ENCODE data around the gene PLXDC1. TPM values are rescaled to one million over a fixed set of nuclear protein-coding genes. Genes with fewer than 3 reads are reported as not detected.

PLXDC1 gene
- total and polyA plus RNA-seq, 2 of the 8 experiments (the other 6 are each of a cell fraction or from before 2014, with no cell fraction given), result 4.1 to 14.6 TPM

DNA sequence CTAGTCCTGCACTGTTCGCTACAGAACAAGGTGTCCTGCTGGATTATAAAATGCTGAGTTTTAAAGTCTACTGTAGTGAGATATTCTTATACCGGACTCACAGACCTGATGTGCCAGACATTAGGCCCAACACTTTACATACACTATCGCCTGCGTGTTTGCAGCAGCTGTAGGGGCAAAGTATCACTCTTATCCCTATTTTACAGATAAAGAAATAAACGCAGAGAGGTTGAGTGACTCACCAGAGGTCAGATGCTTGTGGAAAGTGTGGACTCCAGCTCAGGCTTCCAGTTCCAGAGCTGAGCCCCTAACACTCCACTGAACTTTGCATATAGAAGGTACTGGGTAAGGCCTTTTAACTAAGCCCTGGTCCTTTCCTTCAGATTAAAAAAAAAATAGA, 47.4 kb downstream of the PLXDC1 start:
- H2AK5ac ChIP-seq (ENCODE audit: low read depth, low read length), result no peak overlapping the region
- no peak overlapping the region for H3K4ac ChIP-seq (replicated peaks; ENCODE audit: insufficient read length, low read depth, low read length)
- no peak overlapping the region for H3K4me2 ChIP-seq (ENCODE audit: insufficient read depth in 1 of 2, low read depth in 2 of 2, low read length in 2 of 2)
- no peak overlapping the region for H2BK120ac ChIP-seq (replicated peaks; ENCODE audit: low read depth, low read length)
- no peaks in the 10 kb centered on the region for H4K20me1 ChIP-seq (replicated peaks in 1 of 2; ENCODE audit: control insufficient read depth in 1 of 2, insufficient read depth in 2 of 2, low read length in 2 of 2)
- H3K9me3 ChIP-seq (ENCODE audit: insufficient read depth in 2 of 2, low read depth in 1 of 2, low read length in 1 of 2), result no peaks in the 10 kb centered on the region
- H2BK5ac ChIP-seq (ENCODE audit: low read depth, low read length), result no peak overlapping the region
- no peaks in the 10 kb centered on the region for H3K27me3 ChIP-seq (replicated peaks in 1 of 4; ENCODE audit: control insufficient read depth in 3 of 4, extremely low read depth in 1 of 4, insufficient read depth in 3 of 4, low read length in 3 of 4)
- no peak overlapping the region for H4K8ac ChIP-seq (ENCODE audit: extremely low read depth, insufficient read depth, low read length)
- no peak for DNase-seq (ENCODE audit: low read depth in 1 of 2, low spot score in 2 of 2)
- H3K18ac ChIP-seq (ENCODE audit: extremely low read depth, low read length), result no peak overlapping the region
- H3K4me1 ChIP-seq (replicated peaks in 1 of 4; ENCODE audit: control insufficient read depth in 3 of 4, insufficient read depth in 4 of 4, low read length in 3 of 4), result no peaks in the 10 kb centered on the region
- H4K5ac ChIP-seq (ENCODE audit: insufficient read length, low read depth, low read length), result no peak overlapping the region
- H2BK20ac ChIP-seq (ENCODE audit: low read length), result no peak overlapping the region
- H3K9ac ChIP-seq (replicated peaks in 1 of 4; ENCODE audit: extremely low read depth in 1 of 4, low read depth in 3 of 4, low read length in 3 of 4), result no peak overlapping the region
- FAIRE-seq, result no peak
- no peak overlapping the region for H3K23ac ChIP-seq (ENCODE audit: insufficient read length)
- no peak overlapping the region for H3K4me3 ChIP-seq (ENCODE audit: extremely low read depth in 1 of 4, insufficient read depth in 2 of 4, low read depth in 3 of 4, low read length in 4 of 4)
- no peaks in the 10 kb centered on the region for H3K36me3 ChIP-seq (ENCODE audit: control insufficient read depth in 2 of 4, insufficient read depth in 4 of 4, low read length in 3 of 4)
- WGBS, 2 experiments (ENCODE audit: extremely low coverage in 1 of 2, insufficient coverage in 1 of 2, insufficient read length in 1 of 2, insufficient replicate concordance in 2 of 2, low coverage in 1 of 2, low lambda C conversion rate in 2 of 2, missing lambda C conversion rate in 1 of 2), result 85% methylated on average over 5 of the region's 5 CpGs; no CpG with 5 or more reads in 1 of the 2 experiments
- no peak overlapping the region for H4K91ac ChIP-seq (replicated peaks; ENCODE audit: insufficient read length, low read length)
- no peak overlapping the region for H2BK15ac ChIP-seq (ENCODE audit: low read length)
- no peaks in the 10 kb centered on the region for H3K79me1 ChIP-seq (ENCODE audit: low read depth, low read length)
- H2BK12ac ChIP-seq (ENCODE audit: low read depth, low read length), result no peak overlapping the region
- no peak overlapping the region for H3K27ac ChIP-seq (ENCODE audit: low read depth, low read length)
- ChIA-PET POLR2A (ENCODE audit: partially characterized antibody) (no interaction called here), CTCF (ENCODE audit: partially characterized antibody) (interaction anchor here (0.8 to 2.4 kb wide), 2 partner anchors 11 to 15 kb away, joined by 3 to 6 read pairs; no protein-coding TSS in a partner anchor)
- no peaks in the 10 kb centered on the region for H3K79me2 ChIP-seq (ENCODE audit: control insufficient read depth in 1 of 2, insufficient read depth in 2 of 2, low read length in 2 of 2)
- no peaks in the 10 kb centered on the region for H3K23me2 ChIP-seq (ENCODE audit: low read depth, low read length)
- no peak overlapping the region for H3K56ac ChIP-seq (replicated peaks; ENCODE audit: insufficient read length, low read depth, low read length)
- no peak overlapping the region for H2AFZ ChIP-seq (ENCODE audit: low read length)
- H3K14ac ChIP-seq (ENCODE audit: insufficient read length), result no peak overlapping the region
- TF ChIP-seq, protein P1, sequence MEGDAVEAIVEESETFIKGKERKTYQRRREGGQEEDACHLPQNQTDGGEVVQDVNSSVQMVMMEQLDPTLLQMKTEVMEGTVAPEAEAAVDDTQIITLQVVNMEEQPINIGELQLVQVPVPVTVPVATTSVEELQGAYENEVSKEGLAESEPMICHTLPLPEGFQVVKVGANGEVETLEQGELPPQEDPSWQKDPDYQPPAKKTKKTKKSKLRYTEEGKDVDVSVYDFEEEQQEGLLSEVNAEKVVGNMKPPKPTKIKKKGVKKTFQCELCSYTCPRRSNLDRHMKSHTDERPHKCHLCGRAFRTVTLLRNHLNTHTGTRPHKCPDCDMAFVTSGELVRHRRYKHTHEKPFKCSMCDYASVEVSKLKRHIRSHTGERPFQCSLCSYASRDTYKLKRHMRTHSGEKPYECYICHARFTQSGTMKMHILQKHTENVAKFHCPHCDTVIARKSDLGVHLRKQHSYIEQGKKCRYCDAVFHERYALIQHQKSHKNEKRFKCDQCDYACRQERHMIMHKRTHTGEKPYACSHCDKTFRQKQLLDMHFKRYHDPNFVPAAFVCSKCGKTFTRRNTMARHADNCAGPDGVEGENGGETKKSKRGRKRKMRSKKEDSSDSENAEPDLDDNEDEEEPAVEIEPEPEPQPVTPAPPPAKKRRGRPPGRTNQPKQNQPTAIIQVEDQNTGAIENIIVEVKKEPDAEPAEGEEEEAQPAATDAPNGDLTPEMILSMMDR (IDR thresholded peaks at IDR 0.05; ENCODE audit: control extremely low read depth in 1 of 3, insufficient read depth in 1 of 3, low read depth in 1 of 3, low read length in 3 of 3), result no peak
- TF ChIP-seq SP4 (IDR thresholded peaks at IDR 0.05; ENCODE audit: low read length) (no peak), CREB1 (IDR thresholded peaks at IDR 0.05) (no peak), HDAC6 (IDR thresholded peaks at IDR 0.05; ENCODE audit: low read depth, low read length) (no peak), TAF7 (optimal IDR thresholded peaks at IDR 0.05; ENCODE audit: borderline replicate concordance, low read depth, low read length) (no peak), KDM4A (IDR thresholded peaks at IDR 0.05; ENCODE audit: low read depth, low read length, severe bottlenecking) (no peak), GABPA (IDR thresholded peaks at IDR 0.05; ENCODE audit: borderline replicate concordance, insufficient read depth, low read length) (no peak), RFX5 (IDR thresholded peaks at IDR 0.05; ENCODE audit: borderline replicate concordance, low read depth, low read length) (no peak), SUZ12 (IDR thresholded peaks at IDR 0.05; ENCODE audit: low read length) (no peak)
- TF ChIP-seq, protein P2, sequence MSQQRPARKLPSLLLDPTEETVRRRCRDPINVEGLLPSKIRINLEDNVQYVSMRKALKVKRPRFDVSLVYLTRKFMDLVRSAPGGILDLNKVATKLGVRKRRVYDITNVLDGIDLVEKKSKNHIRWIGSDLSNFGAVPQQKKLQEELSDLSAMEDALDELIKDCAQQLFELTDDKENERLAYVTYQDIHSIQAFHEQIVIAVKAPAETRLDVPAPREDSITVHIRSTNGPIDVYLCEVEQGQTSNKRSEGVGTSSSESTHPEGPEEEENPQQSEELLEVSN (IDR thresholded peaks at IDR 0.05), result no peak
- TF ChIP-seq, protein P3, sequence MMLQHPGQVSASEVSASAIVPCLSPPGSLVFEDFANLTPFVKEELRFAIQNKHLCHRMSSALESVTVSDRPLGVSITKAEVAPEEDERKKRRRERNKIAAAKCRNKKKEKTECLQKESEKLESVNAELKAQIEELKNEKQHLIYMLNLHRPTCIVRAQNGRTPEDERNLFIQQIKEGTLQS (IDR thresholded peaks at IDR 0.05; ENCODE audit: insufficient read depth, low read depth, low read length), result no peak

Data from H1 (cell line).